KMS-11 (cell line): ENCODE data around the gene TLE4.

ENCODE experiments used
- H2AFZ ChIP-seq: fragments of 200-600 bp; sonication (generic); 2 replicates; pipeline ENCODE4 v1.6.1; 2016; ENCODE audit warnings: antibody characterized with exemption, mixed run types, low read depth
- H3K27ac ChIP-seq: fragments of 200-600 bp; sonication (generic); 2 replicates; pipeline ENCODE4 v1.6.1; 2016; ENCODE audit warnings: mild to moderate bottlenecking, mixed run types
- H3K27me3 ChIP-seq: fragments of 200-600 bp; sonication (generic); 2 replicates; pipeline ENCODE4 v1.6.1; 2017; ENCODE audit warnings: mild to moderate bottlenecking, low read depth, mixed run types, moderate library complexity; ENCODE audit not compliant: insufficient read depth
- H3K36me3 ChIP-seq: fragments of 200-600 bp; sonication (generic); 2 replicates; pipeline ENCODE4 v1.6.1; 2017; ENCODE audit warnings: mild to moderate bottlenecking, mixed run types; ENCODE audit not compliant: insufficient read depth
- H3K4me1 ChIP-seq: fragments of 200-600 bp; sonication (generic); 2 replicates; pipeline ENCODE4 v1.6.1; 2016; ENCODE audit warnings: mild to moderate bottlenecking, low read depth, mixed run types; ENCODE audit not compliant: poor library complexity, severe bottlenecking
- H3K4me2 ChIP-seq: fragments of 200-600 bp; sonication (generic); 2 replicates; pipeline ENCODE4 v1.7.0; 2016; ENCODE audit warnings: mild to moderate bottlenecking, mixed run types
- H3K4me3 ChIP-seq: fragments of 200-600 bp; sonication (generic); IDR thresholded peaks from 2 replicates; pipeline ENCODE4 v1.6.1; 2017; ENCODE audit warnings: low read depth, low read length, mixed read lengths; ENCODE audit not compliant: insufficient read depth
- H3K79me2 ChIP-seq: fragments of 200-600 bp; sonication (generic); 2 replicates; pipeline ENCODE4 v1.6.1; 2016; ENCODE audit warnings: low read depth, mixed run types; ENCODE audit not compliant: insufficient read depth
- H3K9ac ChIP-seq: fragments of 200-600 bp; sonication (generic); 2 replicates; pipeline ENCODE4 v1.6.1; 2016; ENCODE audit warnings: mild to moderate bottlenecking, mixed run types
- H4K20me1 ChIP-seq: fragments of 200-600 bp; sonication (generic); 2 replicates; pipeline ENCODE4 v1.6.1; 2016; ENCODE audit warnings: mild to moderate bottlenecking, mixed run types; ENCODE audit not compliant: insufficient read depth
- CTCF ChIP-seq: fragments of 200-600 bp; sonication (generic); conservative IDR thresholded peaks from 2 replicates; pipeline ENCODE4 v1.6.1; 2017; ENCODE audit warnings: low read depth, mild to moderate bottlenecking, antibody characterized with exemption, low read length, moderate library complexity, mixed read lengths

Gene TLE4

GRCh38 chr9:79768194-79768593, 196.4 kb downstream of the TLE4 start:
- no peaks in the 10 kb centered on the region for H3K27me3 ChIP-seq
- TF ChIP-seq CTCF: no peak

GRCh38 chr9:79769476-79770275, 197.9 kb downstream of the TLE4 start:
- Histone ChIP-seq H3K4me1 (no peaks in the 10 kb centered on the region), H3K27me3 (no peaks in the 10 kb centered on the region), H3K9ac (no peak overlapping the region)

More at GRCh38 chr9:79768194-79768593, 196.4 kb downstream of the TLE4 start:
- Histone ChIP-seq H3K27ac (no peak overlapping the region), H3K79me2 (no peaks in the 10 kb centered on the region), H3K36me3 (no peaks in the 10 kb centered on the region), H2AFZ (no peak overlapping the region), H3K4me1 (no peaks in the 10 kb centered on the region), H3K4me2 (no peak overlapping the region), H4K20me1 (no peaks in the 10 kb centered on the region), H3K9ac (no peak overlapping the region), H3K4me3 (no peak overlapping the region)

GRCh38 chr9:79774356-79774755, 202.6 kb downstream of the TLE4 start:
- no peak overlapping the region for H3K4me2 ChIP-seq
- TF ChIP-seq CTCF: no peak

More at GRCh38 chr9:79769476-79770275, 197.9 kb downstream of the TLE4 start:
- Histone ChIP-seq H4K20me1 (no peaks in the 10 kb centered on the region), H3K4me2 (no peak overlapping the region), H3K79me2 (no peaks in the 10 kb centered on the region), H2AFZ (no peak overlapping the region), H3K36me3 (no peaks in the 10 kb centered on the region), H3K4me3 (no peak overlapping the region), H3K27ac (no peak overlapping the region)
- no peak for TF ChIP-seq CTCF

More at GRCh38 chr9:79774356-79774755, 202.6 kb downstream of the TLE4 start:
- H2AFZ ChIP-seq: no peak overlapping the region
- H3K36me3 ChIP-seq: no peaks in the 10 kb centered on the region
- H3K27me3 ChIP-seq: no peaks in the 10 kb centered on the region
- no peak overlapping the region for H3K27ac ChIP-seq
- no peak overlapping the region for H3K9ac ChIP-seq
- H4K20me1 ChIP-seq: no peaks in the 10 kb centered on the region
- H3K79me2 ChIP-seq: no peaks in the 10 kb centered on the region
- H3K4me1 ChIP-seq: no peaks in the 10 kb centered on the region
- H3K4me3 ChIP-seq: no peak overlapping the region
